GM10266 (cell line): ENCODE measurements around the gene PRSS12.

ENCODE experiments used
- DNase-seq: peaks from one replicate; pipeline ENCODE4 v3.0.0; 2012; ENCODE audit errors: extremely low spot score
- CTCF ChIP-seq: IDR thresholded peaks from 2 replicates; pipeline ENCODE4 v1.5.1; 2012; ENCODE audit warnings: mild to moderate bottlenecking, low read depth; ENCODE audit not compliant: control insufficient read depth, insufficient read depth; ENCODE audit errors: missing control alignments

The PRSS12 gene

GRCh38 chr4:118264096-118264495, 88.7 kb downstream of the PRSS12 start:
- no peak for TF ChIP-seq CTCF
- no peak for DNase-seq

- no peak for TF ChIP-seq CTCF
- DNase-seq, result no peak
Measured at GRCh38 chr4:118260309-118260708, 92.5 kb downstream of the PRSS12 start.

GRCh38 chr4:118259111-118259510, 93.7 kb downstream of the PRSS12 start:
- no peak for TF ChIP-seq CTCF
- no peak for DNase-seq

- TF ChIP-seq CTCF, result no peak
- DNase-seq, result no peak
Measured at GRCh38 chr4:118254368-118254767, 98.4 kb downstream of the PRSS12 start.

- no peak for DNase-seq
- no peak for TF ChIP-seq CTCF
Measured at GRCh38 chr4:118249890-118250289, 102.9 kb downstream of the PRSS12 start.

GRCh38 chr4:118237531-118237930, 115.3 kb downstream of the PRSS12 start:
- TF ChIP-seq CTCF, result no peak
- no peak for DNase-seq

GRCh38 chr4:118235566-118236120, 117.2 kb downstream of the PRSS12 start:
- TF ChIP-seq CTCF, result no peak
- no peak for DNase-seq
